ENCODE data around the gene ETNK1. TPM values are rescaled to one million over a fixed set of nuclear protein-coding genes. Genes with fewer than 3 reads are reported as not detected.

Gene ETNK1
- total and polyA plus RNA-seq, 7 donors = 18.6 to 49.5 (median 28.8) TPM

GRCh38 chr12:22670762-22671161 lies 45.8 kb downstream of the ETNK1 start:
- peaks cover 0 to 7% (median 0%) of the 10 kb centered on the region in 4 donors for H3K4me1 ChIP-seq
- peaks cover 0 to 30% (median 3%) of the 10 kb centered on the region in 4 donors for H3K36me3 ChIP-seq
- no peaks in the 10 kb centered on the region for H3K27me3 ChIP-seq
- intact Hi-C loops (cut with DNase I) = no loop called here
- H3K27ac ChIP-seq = no peak overlapping the region
- no peak for DNase-seq
- no peak overlapping the region for H3K4me3 ChIP-seq
- H3K9me3 ChIP-seq = no peaks in the 10 kb centered on the region
- TF ChIP-seq POLR2AphosphoS5 (IDR thresholded peaks at IDR 0.05) = no peak
- TF ChIP-seq EP300 (IDR thresholded peaks at IDR 0.05) = no peak
- TF ChIP-seq CTCF (IDR thresholded peaks at IDR 0.05) = no peak
- no peak for TF ChIP-seq POLR2A (IDR thresholded peaks at IDR 0.05)

GRCh38 chr12:22672951-22673350 lies 48.0 kb downstream of the ETNK1 start:
- intact Hi-C loops (cut with DNase I) = no loop called here
- no peaks in the 10 kb centered on the region for H3K9me3 ChIP-seq
- WGBS, 2 donors = 71 to 78% methylated on average over 3 of the region's 3 CpGs
- peaks cover 0 to 7% (median 0%) of the 10 kb centered on the region in 4 donors for H3K4me1 ChIP-seq
- H3K4me3 ChIP-seq = no peak overlapping the region
- peaks cover 0 to 25% (median 3%) of the 10 kb centered on the region in 4 donors for H3K36me3 ChIP-seq
- TF ChIP-seq EP300 (IDR thresholded peaks at IDR 0.05) (no peak), CTCF (IDR thresholded peaks at IDR 0.05) (no peak), POLR2A (IDR thresholded peaks at IDR 0.05) (no peak), POLR2AphosphoS5 (IDR thresholded peaks at IDR 0.05) (no peak)
- no peaks in the 10 kb centered on the region for H3K27me3 ChIP-seq
- H3K27ac ChIP-seq = no peak overlapping the region
- no peak for DNase-seq

- H3K9me3 ChIP-seq = no peaks in the 10 kb centered on the region
- H3K27ac ChIP-seq = no peak overlapping the region
- WGBS, 2 donors = 26 to 71% methylated on average over 6 of the region's 6 CpGs
- H3K4me1 ChIP-seq = peaks cover 0 to 3% (median 0%) of the 10 kb centered on the region in 4 donors
- peaks cover 5 to 39% (median 9%) of the 10 kb centered on the region in 4 donors for H3K36me3 ChIP-seq
- no peak for DNase-seq
- no peaks in the 10 kb centered on the region for H3K27me3 ChIP-seq
- TF ChIP-seq POLR2A (IDR thresholded peaks at IDR 0.05) = no peak
- no peak for TF ChIP-seq EP300 (IDR thresholded peaks at IDR 0.05)
- TF ChIP-seq POLR2AphosphoS5 (IDR thresholded peaks at IDR 0.05) = no peak
- TF ChIP-seq CTCF (IDR thresholded peaks at IDR 0.05) = no peak
- no peak overlapping the region for H3K4me3 ChIP-seq
- intact Hi-C loops (cut with DNase I) = no loop called here
Observed at GRCh38 chr12:22677781-22678574, 53.0 kb downstream of the ETNK1 start.

- no peak for DNase-seq
- intact Hi-C loops (cut with DNase I) = no loop called here
Observed at GRCh38 chr12:22682663-22683062, 57.7 kb downstream of the ETNK1 start.

More at GRCh38 chr12:22682663-22683062, 57.7 kb downstream of the ETNK1 start:
- Histone ChIP-seq H3K4me1 (no peaks in the 10 kb centered on the region), H3K27me3 (no peaks in the 10 kb centered on the region), H3K27ac (no peak overlapping the region), H3K36me3 (peaks cover 0 to 13% (median 9%) of the 10 kb centered on the region in 4 donors), H3K9me3 (no peaks in the 10 kb centered on the region), H3K4me3 (no peak overlapping the region)
- TF ChIP-seq POLR2A (IDR thresholded peaks at IDR 0.05) (no peak), POLR2AphosphoS5 (IDR thresholded peaks at IDR 0.05) (no peak), EP300 (IDR thresholded peaks at IDR 0.05) (no peak), CTCF (IDR thresholded peaks at IDR 0.05) (no peak)
- 80 to 93% methylated on average over 2 of the region's 2 CpGs for WGBS, 2 donors

Data from sigmoid colon (tissue), 7 donors.